Esophagus squamous epithelium (tissue), 5 donors: ENCODE results near the gene CELF2. TPM values are rescaled to one million over a fixed set of nuclear protein-coding genes. Genes with fewer than 3 reads are reported as not detected.
A peak's percentile ranks its signal among the peaks of the same experiment; 100 is the strongest.

Experiments
- DNase-seq: peaks from one replicate; lab custom pipeline; 2025; lab: John Stamatoyannopoulos, UW
- H3K27ac ChIP-seq, 4 donors: fragments of 200-600 bp; sonication (generic); one replicate each; pipeline ENCODE4 v1.5.1; 2016 to 2019; ENCODE audit warnings: mild to moderate bottlenecking in 1 of 4
- H3K27me3 ChIP-seq, 4 donors: fragments of 200-600 bp; sonication (generic); 1 replicate in 3 of 4; 2 replicates in 1 of 4; pipeline versions ENCODE4 v1.5.1 to v1.6.0; 2017 to 2021; ENCODE audit warnings: antibody characterized with exemption in 1 of 4
- H3K36me3 ChIP-seq, 3 donors: fragments of 200-600 bp; sonication (generic); one replicate each; pipeline ENCODE4 v1.5.1; 2016 to 2019
- H3K4me1 ChIP-seq, 3 donors: fragments of 200-600 bp; sonication (generic); one replicate each; pipeline ENCODE4 v1.5.1; 2017 to 2019
- H3K4me3 ChIP-seq, 4 donors: fragments of 200-600 bp; sonication (generic); 1 replicate in 3 of 4; 2 replicates in 1 of 4; pipeline ENCODE4 v1.5.1; 2016 to 2019; ENCODE audit warnings: mild to moderate bottlenecking in 2 of 4, moderate library complexity in 1 of 4
- H3K9me3 ChIP-seq, 3 donors: fragments of 200-600 bp; sonication (generic); one replicate each; pipeline ENCODE4 v1.5.1; 2016 to 2019
- CTCF ChIP-seq, 6 experiments: fragments of 450-650 bp in 4 of 6; fragments of 200-600 bp in 2 of 6; sonication (generic) in 2 of 6; IDR thresholded peaks; one replicate each; pipeline ENCODE4 v1.5.1; 2016 to 2019; ENCODE audit warnings: antibody characterized with exemption in 6 of 6, mild to moderate bottlenecking in 4 of 6, moderate library complexity in 4 of 6
- POLR2A ChIP-seq, 4 donors: fragments of 450-650 bp; IDR thresholded peaks; one replicate each; pipeline ENCODE4 v1.6.1; 2017; ENCODE audit warnings: antibody characterized with exemption in 4 of 4, mild to moderate bottlenecking in 4 of 4, moderate library complexity in 3 of 4
- WGBS, 2 donors: methylation state at CpG; one replicate each; pipeline ENCODE4 v1.1.5; 2018; 5-methylcytosine and 5-hydroxymethylcytosine counted together
- intact Hi-C: fragments of 100-400 bp; cut with DNase I; formaldehyde crosslinking; loops from one replicate; pipeline ENCODE4 v1.15.0; 2022
- total RNA-seq, 4 donors: library from RNA; depleted of rRNA; stranded (reverse); fragments of >200 nt; gene quantifications; one replicate each; pipeline ENCODE4 v1.1.0, GENCODE V29; 2016
- donor health status: DM: yes; HTN: yes; CAD: no.

CELF2 gene
- total RNA-seq, 4 donors from 2014 or later: 4.2 to 62.4 (median 13.5) TPM

DNA sequence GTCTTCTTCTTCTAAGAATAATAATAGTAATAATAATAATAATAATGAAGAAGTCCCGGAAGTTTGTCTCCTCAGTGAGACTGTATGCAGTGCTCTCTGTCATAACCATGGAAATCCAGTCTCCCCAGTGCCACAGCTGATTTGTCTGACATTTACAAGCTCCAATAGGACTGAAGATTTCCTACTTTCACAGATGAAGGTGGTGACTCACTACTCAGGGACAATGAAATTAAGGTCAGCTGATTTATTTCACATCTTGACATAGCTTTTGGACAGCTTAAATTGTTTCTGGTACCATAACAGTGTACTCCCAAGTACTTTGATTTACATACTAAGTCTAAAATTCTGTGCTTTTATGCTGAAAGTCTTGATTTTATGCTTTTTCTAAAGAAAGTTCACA is 6.9 kb downstream of the CELF2 start:
- peaks cover 0 to 19% (median 0%) of the 10 kb centered on the region in 4 donors for H3K27me3 ChIP-seq
- intact Hi-C loops: no loop called here
- no peak for DNase-seq
- no peaks in the 10 kb centered on the region for H3K9me3 ChIP-seq
- H3K27ac ChIP-seq: no peak overlapping the region
- TF ChIP-seq CTCF (IDR thresholded peaks at IDR 0.05) (no peak), POLR2A (IDR thresholded peaks at IDR 0.05) (no peak)
- WGBS, 2 donors: 80 to 93% methylated on average over 1 of the region's 1 CpG
- H3K36me3 ChIP-seq: no peaks in the 10 kb centered on the region
- H3K4me3 ChIP-seq: no peak overlapping the region
- H3K4me1 ChIP-seq: no peaks in the 10 kb centered on the region

DNA sequence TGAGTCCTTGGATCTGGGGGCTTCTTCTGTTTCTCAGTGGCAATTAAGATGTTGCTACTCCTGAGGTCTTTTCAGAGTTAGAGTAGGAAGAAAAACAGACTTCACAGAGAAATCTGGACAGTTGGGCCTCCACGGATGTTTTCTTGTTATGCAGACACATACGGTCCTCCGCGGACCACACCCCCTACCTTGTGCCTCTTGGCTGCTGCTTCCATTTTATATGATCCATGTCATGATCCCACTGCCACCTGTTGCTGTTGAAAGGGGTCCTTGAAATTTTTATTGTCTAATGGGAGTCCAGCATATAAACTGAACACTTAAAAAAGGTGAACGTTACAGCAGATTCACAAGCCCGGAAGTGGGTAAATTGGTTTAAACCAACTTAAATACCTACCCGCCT is 8.3 kb downstream of the CELF2 start:
- Histone ChIP-seq H3K27ac (no peak overlapping the region), H3K36me3 (no peaks in the 10 kb centered on the region), H3K9me3 (no peaks in the 10 kb centered on the region), H3K27me3 (peaks cover 0 to 8% (median 0%) of the 10 kb centered on the region in 4 donors), H3K4me1 (no peaks in the 10 kb centered on the region), H3K4me3 (no peak overlapping the region)
- intact Hi-C loops: no loop called here
- DNase-seq: no peak
- TF ChIP-seq CTCF (IDR thresholded peaks at IDR 0.05) (no peak), POLR2A (IDR thresholded peaks at IDR 0.05) (no peak)
- WGBS, 2 donors: 78 to 83% methylated on average over 7 of the region's 7 CpGs

- 86 to 88% methylated on average over 7 of the region's 7 CpGs for WGBS, 2 donors
- TF ChIP-seq CTCF (IDR thresholded peaks at IDR 0.05): no peak
- TF ChIP-seq POLR2A (IDR thresholded peaks at IDR 0.05): no peak
- no peak for DNase-seq
- Histone ChIP-seq H3K27ac (no peak overlapping the region), H3K4me1 (no peaks in the 10 kb centered on the region), H3K27me3 (peaks cover 0 to 3% (median 0%) of the 10 kb centered on the region in 4 donors), H3K36me3 (no peaks in the 10 kb centered on the region), H3K9me3 (no peaks in the 10 kb centered on the region), H3K4me3 (no peak overlapping the region)
- intact Hi-C loops: no loop called here
These were observed 9.1 kb downstream of the CELF2 start for GRCh38 chr10:11026773-11027172.

DNA sequence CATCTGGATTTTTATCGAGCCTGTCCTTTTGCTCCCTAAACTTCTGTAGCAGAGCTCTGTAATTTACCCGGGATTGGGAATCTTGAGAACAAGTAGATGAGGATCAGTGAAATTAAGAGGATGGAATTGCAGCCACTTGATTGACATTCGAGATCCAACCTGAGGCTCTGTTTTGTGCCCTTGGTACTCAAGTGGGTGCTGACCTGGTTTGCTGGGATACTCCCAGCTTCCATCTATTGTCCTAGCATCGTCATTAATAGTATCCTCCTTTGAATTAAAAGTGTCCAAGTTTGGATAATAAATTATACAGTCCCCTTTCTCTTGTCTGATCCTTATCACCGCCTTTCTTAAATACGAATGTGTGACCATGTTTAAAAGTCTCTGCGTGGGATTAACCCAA is 17.1 kb downstream of the CELF2 start:
- H3K27me3 ChIP-seq: no peaks in the 10 kb centered on the region
- DNase-seq: no peak
- intact Hi-C loops: no loop called here
- H3K27ac ChIP-seq: peak overlapping the region in 2 of 4 donors; percentile 1 to 34
- WGBS, 2 donors: 78 to 88% methylated on average over 6 of the region's 7 CpGs
- H3K4me3 ChIP-seq: no peak overlapping the region
- TF ChIP-seq POLR2A (IDR thresholded peaks at IDR 0.05): no peak
- TF ChIP-seq CTCF (IDR thresholded peaks at IDR 0.05): no peak
- no peaks in the 10 kb centered on the region for H3K36me3 ChIP-seq
- no peaks in the 10 kb centered on the region for H3K9me3 ChIP-seq
- H3K4me1 ChIP-seq: peaks cover 0 to 13% (median 9%) of the 10 kb centered on the region in 3 donors

GRCh38 chr10:11035301-11035991 is 17.8 kb downstream of the CELF2 start:
- intact Hi-C loops: no loop called here
- peak overlapping the region in 3 of 4 donors; percentile 24 to 34 (median 26) for H3K27ac ChIP-seq
- peaks cover 0 to 13% (median 9%) of the 10 kb centered on the region in 3 donors for H3K4me1 ChIP-seq
- DNase-seq: no peak
- no peaks in the 10 kb centered on the region for H3K27me3 ChIP-seq
- H3K4me3 ChIP-seq: no peak overlapping the region
- TF ChIP-seq POLR2A (IDR thresholded peaks at IDR 0.05) (no peak), CTCF (IDR thresholded peaks at IDR 0.05) (no peak)
- no peaks in the 10 kb centered on the region for H3K9me3 ChIP-seq
- no peaks in the 10 kb centered on the region for H3K36me3 ChIP-seq
- 23 to 31% methylated on average over 4 of the region's 4 CpGs for WGBS, 2 donors
